ENCODE measurements around the gene NPIPA8. TPM values are rescaled to one million over a fixed set of nuclear protein-coding genes. Genes with fewer than 3 reads are reported as not detected.
"Not testable (repeated sequence)": the region's sequence is repeated elsewhere in the genome, so short reads cannot be mapped to it uniquely, and the experiment has no call there.

The NPIPA8 gene
- total RNA-seq: under 1 TPM in 1 of 2 experiments, not detected in 1; 0.54 TPM

- H3K4me1 Mint-ChIP-seq (ENCODE audit: low read depth); ATAC-seq; H3K4me3 Mint-ChIP-seq; H3K9me3 Mint-ChIP-seq; DNase-seq; CTCF ChIA-PET; H3K27me3 Mint-ChIP-seq; POLR2A ChIA-PET; H3K36me3 Mint-ChIP-seq (ENCODE audit: low read depth); intact Hi-C loops (cut with micrococcal nuclease); H3K27ac Mint-ChIP-seq: not testable (repeated sequence)
These were observed at the start of gene NPIPA8 for GRCh38 chr16:18336636-18337035. TSS of gene NPIPA8 (minus strand) at chr16:18336736. CDS start at chr16:18332662, 4,074 bp downstream.

DNA sequence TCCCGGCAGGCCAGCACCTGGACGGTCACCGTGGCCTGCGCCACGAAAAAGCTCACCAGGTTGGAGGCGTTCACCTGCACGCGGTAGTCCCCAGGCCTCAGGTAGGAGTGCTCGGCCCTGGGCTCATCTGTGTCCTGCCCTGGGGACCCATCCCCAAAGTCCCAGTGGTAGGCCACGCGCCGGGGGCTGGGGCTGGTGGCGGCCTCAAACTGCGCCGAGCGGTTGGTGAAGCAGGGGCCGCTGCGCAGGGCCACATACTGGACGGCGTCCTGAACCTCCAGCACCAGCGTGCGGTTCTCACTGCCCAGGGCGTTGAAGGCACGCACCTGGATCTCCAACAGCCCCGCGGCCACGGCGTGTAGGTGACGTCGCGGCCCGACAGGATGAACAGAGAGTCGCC, 48.7 kb upstream of the NPIPA8 start:
- H3K27me3 Mint-ChIP-seq; H3K4me1 Mint-ChIP-seq (ENCODE audit: low read depth); ATAC-seq; H3K9me3 Mint-ChIP-seq; POLR2A ChIA-PET; intact Hi-C loops (cut with micrococcal nuclease); H3K36me3 Mint-ChIP-seq (ENCODE audit: low read depth); CTCF ChIA-PET; H3K27ac Mint-ChIP-seq; DNase-seq; H3K4me3 Mint-ChIP-seq: not testable (repeated sequence)

DNA sequence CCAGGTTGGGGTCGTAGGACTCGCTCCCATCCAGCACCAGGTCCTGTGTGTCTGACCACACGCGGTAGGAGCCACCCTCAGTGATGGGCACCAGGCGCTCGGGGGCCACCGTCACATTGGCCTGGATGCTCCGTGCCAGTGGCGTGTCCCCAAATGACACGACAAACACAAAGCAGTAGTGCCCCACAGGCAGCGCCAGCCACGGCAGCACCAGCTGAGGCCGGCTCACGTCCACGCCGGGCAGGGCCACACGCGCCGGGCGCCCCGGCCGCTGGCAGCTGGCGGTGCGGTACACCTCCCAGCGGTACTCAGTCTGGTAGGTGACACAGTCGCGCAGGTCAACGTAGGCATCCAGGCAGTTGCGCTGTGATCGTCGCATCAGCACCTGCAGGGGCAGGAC, 48.3 kb upstream of the NPIPA8 start:
- intact Hi-C loops (cut with micrococcal nuclease); H3K36me3 Mint-ChIP-seq (ENCODE audit: low read depth); CTCF ChIA-PET; H3K4me1 Mint-ChIP-seq (ENCODE audit: low read depth); DNase-seq; H3K27me3 Mint-ChIP-seq; H3K4me3 Mint-ChIP-seq; H3K9me3 Mint-ChIP-seq; ATAC-seq; H3K27ac Mint-ChIP-seq; POLR2A ChIA-PET: not testable (repeated sequence)

- POLR2A ChIA-PET: not testable (repeated sequence)
These were observed 47.6 kb upstream of the NPIPA8 start for GRCh38 chr16:18384098-18384636.

DNA sequence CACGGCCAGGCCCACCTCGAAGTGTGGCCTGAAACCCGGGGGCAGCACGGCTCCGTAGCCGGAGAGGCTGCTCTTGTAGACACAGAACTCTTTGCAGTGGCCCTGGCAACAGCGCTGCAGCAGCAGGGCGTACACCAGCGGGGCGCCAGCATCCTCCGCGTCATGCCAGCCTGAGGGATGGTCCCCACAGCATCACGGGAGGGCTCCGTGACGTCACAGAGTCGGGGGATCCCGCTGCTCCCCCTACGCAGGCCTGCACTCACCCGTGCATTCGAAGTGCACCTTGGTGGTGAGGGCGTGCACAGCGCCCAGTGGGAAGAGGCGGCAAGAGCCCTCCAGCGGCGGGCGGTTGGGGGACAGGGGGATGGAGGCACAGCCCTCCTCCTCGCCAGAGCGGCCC, 46.2 kb upstream of the NPIPA8 start:
- H3K27me3 Mint-ChIP-seq; H3K36me3 Mint-ChIP-seq (ENCODE audit: low read depth); H3K4me1 Mint-ChIP-seq (ENCODE audit: low read depth); DNase-seq; H3K4me3 Mint-ChIP-seq; H3K9me3 Mint-ChIP-seq; H3K27ac Mint-ChIP-seq; POLR2A ChIA-PET; CTCF ChIA-PET; ATAC-seq; intact Hi-C loops (cut with micrococcal nuclease): not testable (repeated sequence)

More at GRCh38 chr16:18384098-18384636, 47.6 kb upstream of the NPIPA8 start:
- ATAC-seq; DNase-seq; H3K4me1 Mint-ChIP-seq (ENCODE audit: low read depth); CTCF ChIA-PET; H3K4me3 Mint-ChIP-seq; H3K36me3 Mint-ChIP-seq (ENCODE audit: low read depth); H3K9me3 Mint-ChIP-seq; intact Hi-C loops (cut with micrococcal nuclease); H3K27me3 Mint-ChIP-seq; H3K27ac Mint-ChIP-seq: not testable (repeated sequence)

GRCh38 chr16:18347742-18348141, 11.2 kb upstream of the NPIPA8 start:
- H3K36me3 Mint-ChIP-seq (ENCODE audit: low read depth); intact Hi-C loops (cut with micrococcal nuclease); H3K4me3 Mint-ChIP-seq; CTCF ChIA-PET; POLR2A ChIA-PET; H3K4me1 Mint-ChIP-seq (ENCODE audit: low read depth); ATAC-seq; H3K9me3 Mint-ChIP-seq; H3K27me3 Mint-ChIP-seq; H3K27ac Mint-ChIP-seq; DNase-seq: not testable (repeated sequence)

DNA sequence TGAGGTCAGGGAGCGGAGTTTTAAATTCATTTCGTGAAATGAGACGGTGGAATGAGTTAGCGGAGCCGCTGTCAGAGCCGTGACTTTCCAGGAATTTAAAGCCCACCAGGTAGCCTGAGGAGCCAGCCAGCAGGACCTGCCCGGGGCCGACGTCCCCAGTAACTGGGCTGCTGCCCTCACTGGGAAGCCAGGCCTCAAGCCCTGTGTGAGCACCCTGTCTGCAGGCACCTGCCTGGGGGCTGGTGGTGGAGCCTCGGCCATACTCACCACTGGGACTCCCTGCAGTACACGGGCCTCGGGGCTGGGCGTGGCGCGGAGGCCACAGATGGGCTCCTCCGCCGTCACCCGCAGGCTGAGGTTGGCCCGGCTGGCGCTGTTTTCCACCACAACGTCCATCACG, 10.5 kb upstream of the NPIPA8 start:
- ATAC-seq; CTCF ChIA-PET; H3K27ac Mint-ChIP-seq; intact Hi-C loops (cut with micrococcal nuclease); DNase-seq; POLR2A ChIA-PET; H3K4me1 Mint-ChIP-seq (ENCODE audit: low read depth); H3K4me3 Mint-ChIP-seq; H3K27me3 Mint-ChIP-seq; H3K36me3 Mint-ChIP-seq (ENCODE audit: low read depth); H3K9me3 Mint-ChIP-seq: not testable (repeated sequence)

GRCh38 chr16:18344634-18345033, 8.1 kb upstream of the NPIPA8 start:
- CTCF ChIA-PET; H3K9me3 Mint-ChIP-seq; H3K27me3 Mint-ChIP-seq; DNase-seq; H3K27ac Mint-ChIP-seq; ATAC-seq; H3K4me1 Mint-ChIP-seq (ENCODE audit: low read depth); H3K36me3 Mint-ChIP-seq (ENCODE audit: low read depth); intact Hi-C loops (cut with micrococcal nuclease); H3K4me3 Mint-ChIP-seq; POLR2A ChIA-PET: not testable (repeated sequence)

GRCh38 chr16:18341986-18342385, 5.5 kb upstream of the NPIPA8 start:
- H3K4me1 Mint-ChIP-seq (ENCODE audit: low read depth); ATAC-seq; H3K27ac Mint-ChIP-seq; H3K9me3 Mint-ChIP-seq; H3K36me3 Mint-ChIP-seq (ENCODE audit: low read depth); DNase-seq; POLR2A ChIA-PET; CTCF ChIA-PET; H3K27me3 Mint-ChIP-seq; intact Hi-C loops (cut with micrococcal nuclease); H3K4me3 Mint-ChIP-seq: not testable (repeated sequence)

DNA sequence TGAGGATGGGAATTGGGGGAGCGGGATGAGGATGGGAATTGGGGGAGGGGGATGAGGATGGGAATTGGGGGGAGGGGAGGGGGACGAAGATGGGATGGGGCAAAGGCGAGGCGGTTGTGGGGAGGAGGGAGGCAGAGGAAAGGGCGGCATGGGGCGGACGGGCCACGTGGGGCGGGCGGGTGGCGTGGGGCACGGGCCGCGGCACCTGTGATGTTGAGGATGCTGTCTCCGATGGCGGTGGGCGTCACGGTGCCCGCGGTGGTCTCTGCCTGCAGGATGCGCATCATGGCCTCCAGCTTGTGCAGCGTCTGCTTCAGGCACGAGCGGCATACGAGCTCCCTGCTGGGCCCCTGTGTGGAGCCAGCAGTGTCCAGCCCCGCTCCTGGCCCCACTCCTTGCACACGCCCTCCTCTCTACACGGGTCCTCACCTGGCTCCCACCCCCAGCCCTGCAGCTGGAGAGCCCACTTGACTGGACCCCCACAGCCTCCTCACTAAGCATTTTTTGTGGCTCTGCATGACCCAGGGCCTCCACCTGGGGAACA, 5.0 kb upstream of the NPIPA8 start:
- intact Hi-C loops (cut with micrococcal nuclease); ATAC-seq; POLR2A ChIA-PET: not testable (repeated sequence)

DNA sequence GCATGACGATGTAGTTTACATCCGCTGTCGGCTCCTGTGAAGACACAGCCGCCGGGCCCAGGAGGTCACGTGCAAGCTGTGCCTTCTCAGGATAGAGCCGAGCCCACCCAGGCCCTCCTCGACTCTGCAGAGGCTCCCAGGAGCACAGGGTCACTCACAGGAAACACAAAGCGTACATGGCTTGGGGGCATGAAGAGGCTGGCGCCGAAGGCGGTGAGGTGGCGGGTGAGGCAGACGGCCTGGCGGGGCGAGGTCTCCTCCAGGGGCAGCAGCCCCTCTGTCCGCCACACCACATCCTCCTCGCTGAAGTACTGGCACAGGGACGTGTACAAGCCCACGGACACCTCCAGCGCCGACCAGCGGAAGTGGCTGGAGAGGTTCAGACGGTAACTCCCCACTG, 2.7 kb upstream of the NPIPA8 start:
- H3K9me3 Mint-ChIP-seq; ATAC-seq; DNase-seq; H3K4me3 Mint-ChIP-seq; POLR2A ChIA-PET; CTCF ChIA-PET; H3K27me3 Mint-ChIP-seq; H3K4me1 Mint-ChIP-seq (ENCODE audit: low read depth); H3K27ac Mint-ChIP-seq; H3K36me3 Mint-ChIP-seq (ENCODE audit: low read depth); intact Hi-C loops (cut with micrococcal nuclease): not testable (repeated sequence)

More for the DNA sequence above, 5.0 kb upstream of the NPIPA8 start:
- H3K36me3 Mint-ChIP-seq (ENCODE audit: low read depth); CTCF ChIA-PET; H3K4me1 Mint-ChIP-seq (ENCODE audit: low read depth); H3K27ac Mint-ChIP-seq; H3K27me3 Mint-ChIP-seq; DNase-seq; H3K4me3 Mint-ChIP-seq; H3K9me3 Mint-ChIP-seq: not testable (repeated sequence)

DNA sequence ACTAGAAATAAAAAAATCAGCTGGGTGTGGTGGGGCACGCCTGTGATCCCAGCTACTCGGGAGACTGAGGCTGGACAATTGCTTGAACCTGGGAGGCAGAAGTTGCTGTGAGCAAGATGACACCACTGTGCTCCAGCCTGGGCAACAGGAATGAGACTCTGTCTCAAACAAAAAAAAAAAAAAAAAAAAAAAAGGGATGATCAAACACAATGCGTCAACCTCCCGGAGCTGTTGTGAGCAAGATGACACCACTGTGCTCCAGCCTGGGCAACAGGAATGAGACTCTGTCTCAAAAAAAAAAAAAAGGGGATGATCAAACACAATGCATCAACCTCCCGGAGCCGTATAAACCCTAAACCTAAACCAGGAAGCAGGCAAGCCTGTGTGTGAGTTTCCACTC, 24.7 kb downstream of the NPIPA8 start:
- CTCF ChIA-PET; intact Hi-C loops (cut with micrococcal nuclease); ATAC-seq; H3K9me3 Mint-ChIP-seq; H3K27me3 Mint-ChIP-seq; DNase-seq; H3K4me1 Mint-ChIP-seq (ENCODE audit: low read depth); H3K27ac Mint-ChIP-seq; POLR2A ChIA-PET; H3K36me3 Mint-ChIP-seq (ENCODE audit: low read depth); H3K4me3 Mint-ChIP-seq: not testable (repeated sequence)

GRCh38 chr16:18309159-18309558, 27.4 kb downstream of the NPIPA8 start:
- ATAC-seq; POLR2A ChIA-PET; H3K27me3 Mint-ChIP-seq; H3K4me3 Mint-ChIP-seq; H3K27ac Mint-ChIP-seq; H3K36me3 Mint-ChIP-seq (ENCODE audit: low read depth); H3K4me1 Mint-ChIP-seq (ENCODE audit: low read depth); DNase-seq; H3K9me3 Mint-ChIP-seq; intact Hi-C loops (cut with micrococcal nuclease); CTCF ChIA-PET: not testable (repeated sequence)

Measured in activated CD8-positive, alpha-beta T cell treated with anti-CD3 and anti-CD28 coated beads for 36 hours (primary cell).